Measurements from ENCODE around the gene GPR78.

Gene GPR78

DNA sequence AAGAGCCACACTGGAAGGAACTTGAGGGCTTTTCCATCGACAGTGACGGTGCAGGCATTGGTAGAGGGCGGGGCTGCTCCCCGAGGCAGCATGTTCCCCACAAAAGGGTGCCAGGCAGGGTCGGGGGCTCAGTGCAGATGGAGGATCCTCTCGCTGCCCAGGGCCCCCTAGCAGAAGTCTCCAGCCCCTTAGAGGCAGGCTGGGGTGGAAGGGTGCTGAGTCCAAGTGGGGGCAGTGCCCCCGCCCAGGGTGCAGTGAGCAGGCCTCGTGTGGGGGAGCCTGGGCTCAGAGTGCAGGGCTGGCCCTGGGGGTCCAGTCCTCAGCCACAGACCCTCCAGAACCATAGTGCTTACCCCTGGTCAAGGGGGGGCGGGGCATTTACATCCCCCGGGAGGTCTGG lies 21.4 kb downstream of the GPR78 start:
- no peak for DNase-seq

DNA sequence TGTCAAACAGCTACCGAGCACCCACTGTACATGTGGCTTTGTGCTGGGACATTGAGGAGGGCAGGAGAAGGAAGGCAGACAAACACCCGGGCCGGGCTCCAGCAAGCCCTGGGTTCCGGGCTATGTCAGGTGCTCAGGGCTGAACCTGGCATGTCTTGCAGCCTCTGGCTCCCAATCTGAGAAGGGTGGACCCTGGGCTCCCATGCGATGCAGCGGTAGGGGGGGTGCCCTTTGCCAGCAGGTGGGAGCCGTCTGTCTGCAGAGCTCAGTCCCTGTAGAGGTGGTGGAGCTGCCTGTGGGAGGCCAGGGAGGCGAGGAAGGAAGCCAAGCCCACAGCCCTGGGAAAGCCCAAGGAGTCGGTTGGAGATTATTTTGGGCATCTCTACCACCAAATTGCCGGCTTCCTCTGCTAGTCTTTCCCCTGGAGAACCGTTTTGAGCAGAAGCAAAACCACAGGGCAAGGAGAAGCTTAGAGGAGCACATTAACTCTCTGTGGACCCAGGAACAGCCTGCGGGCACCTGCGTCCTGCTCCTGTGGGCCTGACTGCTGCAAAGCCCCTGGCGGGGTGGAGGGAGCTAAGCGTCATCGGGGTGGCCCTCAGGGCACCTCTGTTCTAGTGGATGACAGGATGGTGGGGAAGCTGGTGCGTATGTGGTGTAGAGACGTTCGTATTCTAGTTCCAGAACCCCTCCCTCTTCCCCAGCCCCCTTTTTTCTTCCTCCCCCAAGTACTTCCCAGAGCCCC lies 22.7 kb downstream of the GPR78 start:
- no peak for DNase-seq

DNA sequence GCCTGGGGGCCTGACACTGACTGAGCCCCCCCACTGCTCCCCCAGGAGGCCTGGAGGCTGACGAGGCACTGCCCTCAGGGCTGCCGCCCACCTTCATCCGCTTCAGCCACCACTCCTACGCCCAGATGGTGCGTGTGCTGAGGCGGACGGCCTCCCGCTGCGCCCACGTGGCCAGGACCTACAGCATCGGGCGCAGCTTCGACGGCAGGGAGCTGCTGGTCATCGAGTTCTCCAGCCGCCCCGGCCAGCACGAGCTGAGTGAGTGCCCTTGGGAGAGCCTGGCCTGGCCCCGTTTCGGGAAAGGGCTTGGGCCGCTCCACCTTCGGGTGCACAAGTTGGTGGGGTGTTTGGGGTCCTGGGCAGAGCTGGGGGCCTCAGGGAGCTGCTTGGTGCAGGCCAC lies 23.7 kb downstream of the GPR78 start:
- DNase-seq = no peak

DNA sequence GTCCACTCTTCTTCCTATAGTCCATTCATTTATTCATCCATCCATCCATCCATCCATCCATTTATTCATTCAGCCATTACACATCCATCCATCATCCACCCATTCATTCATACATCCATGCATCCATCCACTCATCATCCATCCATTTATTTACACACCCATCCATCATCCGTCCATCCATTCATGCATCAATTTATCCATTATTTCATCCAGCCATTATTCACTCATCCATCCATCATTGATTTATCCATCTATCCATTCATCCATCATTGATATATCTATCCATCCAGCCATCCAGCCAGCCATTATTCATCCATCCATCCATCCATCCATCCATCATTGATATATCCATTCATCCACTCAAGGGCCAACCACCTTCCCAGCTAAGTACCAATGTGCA lies 25.1 kb downstream of the GPR78 start:
- DNase-seq = no peak

DNA sequence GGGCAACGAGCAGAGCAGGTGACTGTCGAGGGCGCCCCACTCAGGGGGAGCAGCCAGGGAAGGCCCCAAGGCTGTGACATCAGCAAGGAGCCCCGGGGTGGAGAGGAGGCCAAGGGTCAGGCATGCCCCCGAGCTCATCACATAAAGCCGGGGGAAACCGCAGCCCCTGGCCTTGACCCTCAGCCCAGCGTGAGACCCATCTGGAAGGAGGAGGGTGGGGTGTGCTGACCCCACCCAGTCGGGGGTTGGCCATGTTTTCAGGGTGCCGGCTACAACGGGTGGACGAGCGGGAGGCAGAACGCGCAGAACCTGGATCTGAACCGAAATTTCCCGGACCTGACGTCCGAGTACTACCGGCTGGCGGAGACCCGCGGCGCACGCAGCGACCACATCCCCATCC lies 26.3 kb downstream of the GPR78 start:
- no peak for DNase-seq

DNA sequence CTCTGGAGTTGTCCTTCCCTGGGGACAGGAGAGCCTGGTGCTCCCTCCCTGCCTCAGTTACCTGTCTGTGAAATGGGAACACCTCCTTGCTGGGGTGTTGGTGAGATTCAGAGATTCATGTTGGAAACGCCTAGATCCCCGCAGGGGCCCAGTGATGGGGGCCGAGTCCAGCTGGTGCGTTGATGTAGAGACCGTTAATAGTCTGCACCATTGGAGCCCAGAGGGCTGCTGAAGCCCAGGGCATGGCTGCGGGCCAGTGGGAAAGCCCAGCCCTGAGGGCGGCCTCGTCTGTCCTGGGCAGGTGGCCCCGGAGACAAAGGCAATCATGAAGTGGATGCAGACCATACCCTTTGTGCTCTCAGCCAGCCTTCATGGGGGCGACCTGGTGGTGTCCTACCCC lies 26.8 kb downstream of the GPR78 start:
- no peak for DNase-seq

DNA sequence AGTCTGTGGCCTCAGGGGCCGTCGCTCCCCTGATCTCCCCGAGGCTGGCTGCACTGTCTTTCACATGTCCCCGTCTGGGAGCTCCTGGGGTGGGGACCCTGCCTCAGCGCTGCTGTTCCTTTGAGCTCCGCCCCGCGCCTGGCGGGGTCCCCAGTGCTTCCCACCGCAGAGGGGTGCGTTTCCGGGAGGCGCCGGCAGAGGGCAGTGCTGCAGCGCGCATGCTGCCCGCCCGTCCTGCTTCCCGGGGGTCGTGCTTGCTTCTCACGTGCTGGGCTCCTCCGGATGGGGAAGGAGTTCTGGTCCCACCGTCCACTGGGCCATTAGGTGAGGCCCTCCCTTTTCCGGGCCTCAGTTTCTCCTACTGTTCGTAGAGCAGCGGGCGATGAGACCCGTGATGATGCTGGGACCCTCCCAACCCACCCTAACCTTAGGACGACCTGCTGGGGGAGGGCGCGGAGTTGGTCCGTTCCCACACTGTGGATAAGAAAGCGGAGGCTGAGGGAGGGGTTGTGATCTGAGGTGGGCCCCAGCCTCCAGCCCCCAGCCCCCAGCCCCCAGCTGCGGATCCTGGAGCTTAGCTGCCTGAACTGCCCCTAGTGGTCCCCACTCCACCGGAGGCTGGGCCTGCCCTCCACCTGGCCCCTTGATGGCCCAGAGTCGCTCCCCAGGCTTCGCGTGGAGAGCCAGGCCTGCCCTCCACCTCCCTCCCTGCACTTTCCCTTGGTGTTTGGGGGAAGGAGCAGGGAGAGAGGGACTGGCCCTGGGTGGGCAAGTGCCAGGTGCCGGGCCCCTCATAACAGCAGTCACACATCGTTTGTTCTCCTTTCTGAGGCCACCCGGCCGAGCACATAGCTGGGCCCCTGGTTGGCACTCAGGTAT lies 27.6 kb downstream of the GPR78 start:
- DNase-seq = peak; percentile 93

DNA sequence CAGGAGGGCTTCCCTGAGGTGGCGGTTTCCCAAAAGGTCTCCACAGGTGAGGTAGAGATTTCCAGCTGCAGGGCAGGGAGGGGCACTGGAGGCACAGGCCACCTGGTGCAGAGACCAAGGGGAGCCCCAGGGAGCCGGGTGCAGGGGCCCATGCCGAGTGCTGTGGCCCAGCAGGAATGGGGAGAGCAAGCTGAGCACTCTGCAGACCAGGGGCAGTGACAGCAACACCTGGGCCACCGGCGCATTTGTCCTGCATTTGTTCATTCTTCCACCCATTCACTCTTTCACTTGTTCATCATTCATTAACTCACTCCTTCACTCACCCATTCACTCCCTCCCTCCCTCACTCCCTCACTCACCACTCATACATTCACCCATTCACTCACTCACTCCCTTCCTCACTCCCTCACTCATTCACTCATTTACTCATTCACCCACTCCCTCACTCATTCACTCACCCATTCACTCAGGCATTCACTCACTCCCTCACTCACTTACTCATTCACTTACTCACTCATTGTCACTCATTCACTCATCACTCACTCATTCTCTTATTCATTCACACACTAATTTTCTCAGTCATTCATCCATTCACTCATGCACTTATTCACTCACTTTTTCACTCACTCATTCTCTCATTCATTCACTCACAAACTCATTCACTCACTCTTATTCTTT lies 28.7 kb downstream of the GPR78 start:
- DNase-seq = no peak

DNA sequence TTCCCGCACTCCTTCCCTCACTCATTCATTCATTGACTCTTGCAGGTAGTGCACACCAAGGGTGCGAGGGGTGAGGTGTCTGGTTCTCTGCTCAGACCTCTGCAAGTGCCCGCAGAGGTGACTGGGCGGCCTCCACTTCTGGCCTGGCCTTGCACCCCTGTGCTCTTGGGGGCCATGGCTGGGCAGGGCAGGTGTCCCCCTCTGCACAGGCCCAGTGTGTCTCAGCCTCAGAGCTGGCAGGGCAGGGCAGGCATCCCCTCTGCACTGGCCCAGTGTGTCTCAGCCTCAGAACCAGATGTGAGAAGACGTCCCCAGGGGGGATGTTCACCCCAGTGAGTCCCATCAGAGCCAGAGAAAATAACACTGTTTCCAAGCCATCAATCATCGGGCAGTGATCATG lies 29.2 kb downstream of the GPR78 start:
- DNase-seq = no peak

DNA sequence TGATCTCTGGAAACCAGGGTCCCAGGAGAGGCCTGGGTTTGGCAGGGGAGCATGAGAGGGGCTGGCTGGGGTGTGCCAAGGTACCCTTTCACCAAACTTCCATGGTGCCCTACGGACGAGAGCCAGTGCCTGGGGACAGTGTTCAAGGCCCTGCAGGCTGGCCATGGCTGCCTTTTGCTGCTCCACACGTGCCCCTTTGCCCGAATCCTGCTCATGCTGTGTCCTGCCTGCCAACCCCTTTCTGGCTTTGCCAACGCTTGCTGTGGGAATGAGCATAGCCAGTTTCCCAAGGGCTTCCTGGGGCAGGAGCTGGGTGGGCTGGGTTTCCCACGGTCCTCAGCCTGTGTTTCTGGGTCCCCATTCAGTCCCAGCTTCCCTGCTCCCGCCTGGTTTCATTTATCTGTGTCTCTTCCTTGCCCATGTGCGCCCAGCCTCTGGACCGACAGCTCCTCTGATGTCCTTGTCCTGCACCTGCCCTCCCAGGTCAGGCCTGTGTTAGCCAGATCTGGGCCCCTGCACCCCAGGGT lies 29.7 kb downstream of the GPR78 start:
- no peak for DNase-seq

DNA sequence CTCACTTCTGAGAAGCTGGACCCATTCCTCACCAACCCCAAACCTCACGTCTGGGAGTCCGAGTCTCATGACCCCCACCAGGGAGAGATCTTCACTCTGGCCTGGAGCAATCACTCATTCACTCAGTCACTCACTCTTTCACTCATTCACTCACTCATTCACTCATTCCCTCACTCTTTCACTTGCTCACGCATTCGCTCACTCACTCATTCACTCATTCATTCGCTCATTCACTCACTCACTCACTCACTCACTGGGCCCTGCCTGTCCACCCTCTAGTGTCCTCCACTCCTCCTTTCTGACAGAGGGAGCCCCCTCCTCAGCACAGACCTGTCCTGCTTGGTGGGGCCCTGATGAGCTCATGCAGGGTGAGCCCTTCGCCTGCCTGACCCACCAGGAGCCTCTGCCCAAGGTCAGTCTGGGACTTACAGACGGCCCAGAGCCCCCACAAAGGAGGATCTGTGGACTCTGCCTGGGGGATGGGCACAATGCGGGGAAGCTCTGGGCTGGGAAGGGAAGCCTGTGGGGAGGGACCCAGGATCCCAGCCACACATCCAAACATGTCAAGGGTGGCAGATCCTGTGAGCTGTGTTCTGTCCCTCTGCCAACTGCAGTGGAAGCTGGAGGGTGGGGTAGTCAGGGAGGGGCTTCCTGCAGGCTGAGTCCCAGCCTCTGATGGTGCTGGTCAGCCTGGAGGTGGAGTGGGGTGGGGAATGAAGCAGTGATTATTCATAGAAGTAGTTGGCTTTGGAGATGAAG lies 30.8 kb downstream of the GPR78 start:
- DNase-seq = no peak

DNA sequence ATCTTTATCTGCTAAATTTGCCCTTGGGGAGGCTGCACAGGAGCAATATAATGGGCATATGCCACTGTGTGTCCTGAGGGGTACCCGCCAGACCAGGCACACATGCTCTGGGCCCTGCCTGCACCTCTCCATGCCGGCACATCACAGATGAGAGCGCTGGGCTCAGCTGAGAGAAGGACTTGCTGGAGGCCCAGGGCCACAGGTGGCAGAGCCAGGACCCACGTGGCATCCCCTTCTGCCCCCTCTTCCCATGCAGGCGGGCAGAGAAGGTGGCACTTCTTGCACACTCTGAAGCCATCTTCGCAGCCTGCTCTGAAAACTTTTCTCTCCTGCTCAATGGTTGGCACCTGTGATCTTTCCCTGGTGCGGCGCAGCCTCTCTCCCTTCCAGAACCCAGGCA lies 32.5 kb downstream of the GPR78 start:
- DNase-seq = no peak

DNA sequence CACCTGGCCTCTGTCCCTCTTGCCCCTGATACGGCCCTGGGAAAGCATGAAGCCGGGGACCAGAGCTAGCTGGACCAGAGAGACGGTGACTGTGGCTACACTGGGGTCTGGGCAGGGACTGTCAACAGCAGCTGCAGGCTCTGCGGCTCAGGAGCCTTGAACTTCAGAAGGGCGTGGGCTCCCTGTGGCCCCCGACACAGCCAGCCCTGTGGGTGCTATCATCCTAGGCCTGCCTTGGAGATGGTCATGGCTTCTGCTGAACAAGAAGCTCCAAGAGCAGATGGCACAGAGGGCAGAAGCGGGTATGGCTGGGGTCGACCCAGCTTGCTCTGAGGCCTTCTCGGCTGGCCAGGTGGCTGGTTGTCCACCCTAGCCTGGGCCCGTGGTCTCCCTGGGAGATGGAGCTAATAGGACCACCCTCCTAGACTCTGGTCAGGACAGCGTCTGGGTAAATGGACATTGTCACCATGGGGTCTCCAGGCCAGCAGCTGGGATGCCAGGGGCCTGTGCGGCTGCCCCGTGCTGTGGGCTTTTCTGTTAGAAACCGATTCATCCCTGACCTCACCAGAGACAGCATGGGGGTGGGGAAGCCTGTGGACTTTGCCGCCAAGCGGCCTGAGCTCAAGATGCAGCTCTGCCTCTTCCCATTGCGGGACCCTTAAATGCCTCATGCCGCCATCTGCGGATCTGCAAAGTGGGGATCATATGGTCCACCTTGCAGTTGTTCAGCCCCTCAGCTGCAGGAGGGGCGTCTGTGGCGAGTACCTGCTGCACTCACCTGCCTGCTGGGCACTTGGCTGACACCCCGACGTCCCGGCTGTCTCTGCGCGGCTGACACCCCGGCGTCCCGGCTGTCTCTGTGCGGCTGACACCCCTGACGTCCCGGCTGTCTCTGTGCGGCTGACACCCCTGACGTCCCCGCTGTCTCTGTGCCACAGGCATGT lies 33.5 kb downstream of the GPR78 start:
- no peak for DNase-seq

DNA sequence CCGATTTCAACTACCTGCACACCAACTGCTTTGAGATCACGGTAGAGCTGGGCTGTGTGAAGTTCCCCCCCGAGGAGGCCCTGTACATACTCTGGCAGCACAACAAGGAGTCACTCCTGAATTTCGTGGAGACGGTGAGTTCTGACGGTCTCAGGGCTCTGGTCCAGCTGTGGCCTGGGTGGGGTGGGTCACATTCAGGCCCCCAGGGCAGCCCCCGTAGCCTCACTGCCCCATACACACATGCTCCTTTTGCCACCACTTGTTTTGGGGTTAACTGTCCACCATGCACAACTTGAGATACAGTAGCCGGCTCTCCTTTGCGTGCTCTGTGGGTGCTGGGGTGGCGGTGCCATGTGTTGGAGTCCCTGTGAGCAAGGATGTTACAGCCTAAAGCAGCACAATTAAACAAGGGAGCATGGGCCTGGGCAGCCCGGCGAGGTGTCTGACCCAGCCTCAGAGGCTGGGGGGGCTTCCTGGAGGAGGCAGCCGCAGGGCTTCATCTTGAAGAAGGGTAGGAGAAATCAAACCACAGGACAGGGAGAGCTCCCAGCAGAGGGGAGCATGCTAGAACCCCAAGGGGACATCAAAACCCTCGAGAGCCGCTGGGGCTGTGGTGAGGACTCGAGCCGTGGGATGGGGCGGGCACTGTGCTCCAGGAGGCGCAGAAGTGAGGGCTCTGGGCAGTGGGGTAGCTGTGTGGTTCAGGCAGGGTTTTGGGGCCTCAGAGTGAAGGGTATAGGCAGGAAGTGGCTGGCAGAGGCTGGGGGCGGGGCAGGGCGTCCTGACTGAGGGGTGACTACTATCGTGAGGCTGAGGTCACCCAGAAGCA lies 34.4 kb downstream of the GPR78 start:
- DNase-seq = no peak

DNA sequence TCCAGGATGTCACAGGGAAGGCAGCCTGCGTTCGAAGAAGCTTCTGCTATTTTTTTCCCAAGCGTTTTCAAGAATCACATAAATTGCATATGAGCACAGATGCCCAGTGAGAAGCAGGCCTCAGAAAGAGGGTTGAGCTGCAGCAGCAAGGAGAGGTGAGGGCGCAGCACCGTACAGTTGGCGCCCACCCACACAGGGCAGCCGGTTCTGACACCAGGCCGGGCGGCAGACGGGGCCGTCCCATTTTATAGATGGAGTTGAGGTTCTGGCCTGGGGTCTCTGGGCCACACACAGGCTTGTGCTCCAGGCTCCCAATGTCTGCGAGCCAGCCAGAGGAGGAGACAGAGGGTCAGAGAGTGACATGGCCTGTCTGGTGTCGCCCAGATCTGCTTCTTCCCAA lies 35.2 kb downstream of the GPR78 start:
- DNase-seq = no peak

DNA sequence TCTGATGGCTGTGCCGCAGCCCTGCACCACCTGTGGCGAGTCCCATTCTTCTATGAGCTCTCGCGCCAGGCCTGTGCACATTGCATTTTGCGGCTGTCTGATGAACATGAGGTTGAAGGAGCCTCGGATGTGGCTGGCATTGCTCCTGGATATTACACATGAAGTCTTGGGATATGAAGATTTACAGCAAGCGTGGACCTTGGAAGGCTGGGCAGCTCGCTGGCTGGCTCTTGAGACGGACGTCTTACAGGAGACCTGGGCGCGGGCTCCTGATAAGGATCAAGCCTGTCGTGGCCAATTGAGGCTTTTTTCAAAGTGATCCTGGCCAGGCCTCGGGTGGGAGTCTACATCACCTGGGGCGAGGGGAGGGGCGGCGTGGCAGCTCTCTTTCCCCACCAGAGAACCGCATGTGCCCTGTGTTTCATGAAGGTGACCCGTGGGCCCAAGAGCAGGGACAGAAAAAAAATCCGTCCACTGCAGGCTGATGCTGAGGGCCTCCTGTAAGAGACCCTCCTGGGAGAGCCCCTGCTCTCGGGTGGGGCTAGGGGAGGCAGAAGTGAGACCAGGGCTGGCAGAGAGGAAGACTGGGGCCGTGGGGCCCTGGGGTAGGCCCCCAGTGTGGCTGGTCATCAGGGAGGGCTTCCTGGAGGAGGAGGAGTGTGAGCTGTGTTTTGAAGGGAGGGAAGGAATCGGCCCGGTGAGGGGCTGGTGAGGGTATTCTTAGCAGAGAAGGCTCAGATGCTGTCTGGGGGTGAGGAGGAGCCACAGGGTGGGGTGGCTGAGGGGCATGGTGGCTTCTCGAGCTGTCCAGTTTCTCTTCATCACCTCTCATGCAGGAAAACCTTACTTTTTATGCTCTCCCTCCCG lies 36.0 kb downstream of the GPR78 start:
- DNase-seq = no peak

DNA sequence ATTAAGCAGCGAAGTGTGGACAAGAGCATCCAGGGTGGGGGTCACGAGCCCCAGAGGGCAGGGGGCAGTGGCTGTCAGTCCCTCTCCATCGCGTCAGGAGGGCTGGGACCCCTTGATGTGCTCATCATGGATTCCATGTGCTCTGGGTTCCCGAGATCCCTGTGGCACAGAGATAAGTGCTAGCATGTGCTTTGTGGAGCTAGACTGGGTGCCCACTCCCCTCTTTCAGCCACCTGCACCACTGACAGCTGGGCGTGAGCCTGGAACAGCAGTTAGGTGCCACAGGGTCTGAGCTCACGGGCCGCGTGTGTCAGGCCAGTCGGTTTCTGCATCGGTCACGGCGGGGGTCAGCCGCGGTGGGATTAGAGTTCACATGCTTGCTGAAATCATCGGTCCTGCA lies 36.6 kb downstream of the GPR78 start:
- no peak for DNase-seq

DNA sequence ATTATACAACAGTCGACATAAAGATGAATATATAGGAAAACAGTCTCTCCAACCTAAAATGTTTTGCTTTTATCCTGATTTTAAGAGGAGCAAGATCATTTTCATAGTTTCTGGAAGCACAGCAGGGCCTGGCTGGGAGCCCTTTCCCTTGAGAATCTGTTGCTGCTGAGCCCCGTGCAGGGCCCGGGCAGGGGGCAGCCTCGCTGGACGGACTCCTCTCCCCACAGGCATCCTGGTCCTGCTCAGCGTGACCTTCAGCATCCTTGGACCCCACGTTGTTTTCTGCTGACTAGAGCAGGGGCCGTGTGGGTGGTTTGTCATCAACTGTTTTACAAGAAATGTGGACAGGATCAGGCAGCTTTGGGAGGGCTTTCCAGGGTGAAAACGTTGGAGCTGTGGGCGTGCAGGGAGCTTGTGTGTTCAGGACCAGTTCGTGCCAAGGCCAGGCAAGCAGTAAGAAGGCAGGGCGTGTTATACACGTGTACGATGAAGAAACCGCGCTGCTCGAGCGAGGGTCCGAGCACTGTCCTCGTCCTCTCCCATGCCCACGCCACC lies 37.4 kb downstream of the GPR78 start:
- DNase-seq = no peak

DNA sequence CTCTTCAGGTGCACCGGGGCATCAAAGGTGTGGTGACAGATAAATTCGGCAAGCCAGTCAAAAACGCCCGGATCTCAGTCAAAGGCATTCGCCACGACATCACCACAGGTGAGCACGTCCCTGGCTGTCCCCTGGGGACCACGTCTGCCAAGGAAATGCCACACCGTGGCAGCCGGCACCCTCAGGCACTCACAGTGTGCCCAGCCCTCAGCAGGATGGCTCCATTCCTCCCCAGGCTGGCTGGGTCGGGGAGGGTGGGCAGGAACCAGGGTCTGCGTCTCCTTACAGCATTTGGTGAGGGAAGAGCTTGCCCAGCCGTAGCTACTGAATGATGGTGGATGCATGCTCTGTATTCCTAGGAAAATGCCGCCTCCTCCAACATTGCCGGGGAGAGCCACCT lies 38.2 kb downstream of the GPR78 start:
- DNase-seq = no peak
